ENCODE results near the gene TPT1.

- TF ChIP-seq CTCF (IDR thresholded peaks at IDR 0.05; ENCODE audit: low read depth, low read length), result no peak
- no peak for TF ChIP-seq POLR2A (IDR thresholded peaks at IDR 0.05; ENCODE audit: extremely low read depth, insufficient read length)
- TF ChIP-seq, protein P1, sequence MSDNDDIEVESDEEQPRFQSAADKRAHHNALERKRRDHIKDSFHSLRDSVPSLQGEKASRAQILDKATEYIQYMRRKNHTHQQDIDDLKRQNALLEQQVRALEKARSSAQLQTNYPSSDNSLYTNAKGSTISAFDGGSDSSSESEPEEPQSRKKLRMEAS (IDR thresholded peaks at IDR 0.05; ENCODE audit: low read depth, low read length), result no peak
Observed at GRCh38 chr13:45305079-45305478, 35.9 kb downstream of the TPT1 start.
